Measurements from ENCODE around the gene RABGAP1L. TPM values are rescaled to one million over a fixed set of nuclear protein-coding genes. Genes with fewer than 3 reads are reported as not detected.

RABGAP1L gene
- total and polyA plus RNA-seq, 2 donors (not counting 3 experiments of a cell fraction or from before 2014, with no cell fraction given): 6.4 to 22.2 TPM

- H3K79me2 ChIP-seq (ENCODE audit: control insufficient read depth, insufficient read depth, low read length): peaks cover 38% of the 10 kb centered on the region
- H3K4me2 ChIP-seq (ENCODE audit: insufficient read depth, low read length): peak overlapping the region; percentile 84
- peaks cover 3% of the 10 kb centered on the region for H4K20me1 ChIP-seq (replicated peaks; ENCODE audit: control insufficient read depth, extremely low read depth, insufficient read depth, low read length)
- H3K36me3 ChIP-seq (ENCODE audit: control insufficient read depth in 2 of 2, extremely low read depth in 1 of 2, insufficient read depth in 2 of 2, low read length in 2 of 2): no peaks in the 10 kb centered on the region
- DNase-seq (ENCODE audit: low read depth, low spot score) (peak; percentile 59), FAIRE-seq (peak; percentile 4)
- no peaks in the 10 kb centered on the region for H3K27me3 ChIP-seq (ENCODE audit: control insufficient read depth in 2 of 2, insufficient read depth in 2 of 2, low read length in 2 of 2)
- H2AFZ ChIP-seq (ENCODE audit: low read depth, low read length): peak overlapping the region; percentile 18
- intact Hi-C loops (cut with micrococcal nuclease): loop anchor here (1.0 to 5.0 kb wide), 5 partner anchors 8 to 1131 kb away; partner anchors contain the start of genes GAS5, MRPS14 and ZBTB37
- H3K9me1 ChIP-seq (replicated peaks; ENCODE audit: control insufficient read depth, extremely low read depth, insufficient read depth, low read length): no peaks in the 10 kb centered on the region
- BruUV-seq (replicated peaks): no TSS peak
- peak; percentile 38 for TF ChIP-seq GATA2 (IDR thresholded peaks at IDR 0.05; ENCODE audit: insufficient read depth, insufficient read length, low read depth, low read length)
- TF ChIP-seq CTCF (IDR thresholded peaks at IDR 0.05; ENCODE audit: extremely low read depth in 1 of 2, insufficient read depth in 1 of 2, low read depth in 1 of 2, low read length in 2 of 2): peak; percentile 52 to 55
- no peak for TF ChIP-seq JUN (IDR thresholded peaks at IDR 0.05; ENCODE audit: borderline replicate concordance, insufficient read depth, insufficient read length, low read depth)
- peak overlapping the region; percentile 96 for H3K9ac ChIP-seq (replicated peaks; ENCODE audit: extremely low read depth, insufficient read depth, low read length)
- H3K9me3 ChIP-seq (replicated peaks; ENCODE audit: control insufficient read depth, insufficient read depth, low read length): no peaks in the 10 kb centered on the region
- peak overlapping the region in 2 of 3 experiments; percentile 67 to 95 for H3K4me3 ChIP-seq (replicated peaks in 1 of 3; ENCODE audit: insufficient read depth in 1 of 3, low read depth in 1 of 3, low read length in 3 of 3)
- ChIA-PET CTCF (interaction anchor here (0.7 to 6.1 kb wide), 10 partner anchors 9 to 229 kb away, joined by 3 to 50 read pairs (median 4); partner anchors contain the start of gene MRPS14), POLR2A (interaction anchor here (0.5 to 3.0 kb wide), 2 partner anchors 25 to 241 kb away, joined by 5 to 20 read pairs; partner anchors contain the start of gene MRPS14)
- H3K27ac ChIP-seq (ENCODE audit: insufficient read depth, low read depth, low read length): peak overlapping the region; percentile 90
- dilution Hi-C loops (cut with MboI; ENCODE audit: extremely low pct_ligation_motif_present, low sequenced_read_pairs): no loop called here
- H3K4me1 ChIP-seq (ENCODE audit: control insufficient read depth, extremely low read depth, insufficient read depth, low read length): peaks cover 38% of the 10 kb centered on the region
These were observed 839.4 kb downstream of the RABGAP1L start for GRCh38 chr1:174998569-174999215.

All from endothelial cell of umbilical vein (primary cell).